Measurements from ENCODE around the gene ATP8B1.

DNA sequence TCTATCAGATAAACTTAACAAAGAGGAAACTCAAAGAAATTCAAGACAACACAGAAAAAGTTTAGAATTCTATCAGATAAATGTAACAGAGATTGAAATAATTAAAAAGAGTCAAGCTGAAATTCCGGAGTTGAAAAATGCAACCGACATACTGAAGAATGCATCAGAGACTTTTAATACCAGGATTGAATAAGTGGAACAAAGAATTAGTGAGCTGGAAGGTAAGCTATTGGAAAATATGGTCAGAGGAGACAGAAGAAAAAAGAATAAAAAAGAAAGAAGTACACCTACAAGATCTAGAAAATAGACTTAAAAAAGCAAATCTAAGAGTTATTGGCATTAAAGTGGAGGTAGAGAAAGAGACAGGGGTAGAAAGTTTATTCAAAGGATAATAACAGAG, 88.0 kb downstream of the ATP8B1 start:
- TF ChIP-seq GATA3 (IDR thresholded peaks at IDR 0.05; ENCODE audit: low read depth, low read length) (no peak), GATA2 (IDR thresholded peaks at IDR 0.05; ENCODE audit: low read depth, low read length) (no peak)
